Central memory CD4-positive, alpha-beta T cell (primary cell): ENCODE measurements around the gene SEC31A.
"Not testable (repeated sequence)": the region's sequence is repeated elsewhere in the genome, so short reads cannot be mapped to it uniquely, and the experiment has no call there.

ENCODE experiments used
- DNase-seq: peaks from one replicate; pipeline ENCODE4 v3.0.0; 2022
- total RNA-seq, 3 experiments: gene quantifications; one replicate each; lab custom pipeline; 2026; lab: John Stamatoyannopoulos, UW

The SEC31A gene, protein sequence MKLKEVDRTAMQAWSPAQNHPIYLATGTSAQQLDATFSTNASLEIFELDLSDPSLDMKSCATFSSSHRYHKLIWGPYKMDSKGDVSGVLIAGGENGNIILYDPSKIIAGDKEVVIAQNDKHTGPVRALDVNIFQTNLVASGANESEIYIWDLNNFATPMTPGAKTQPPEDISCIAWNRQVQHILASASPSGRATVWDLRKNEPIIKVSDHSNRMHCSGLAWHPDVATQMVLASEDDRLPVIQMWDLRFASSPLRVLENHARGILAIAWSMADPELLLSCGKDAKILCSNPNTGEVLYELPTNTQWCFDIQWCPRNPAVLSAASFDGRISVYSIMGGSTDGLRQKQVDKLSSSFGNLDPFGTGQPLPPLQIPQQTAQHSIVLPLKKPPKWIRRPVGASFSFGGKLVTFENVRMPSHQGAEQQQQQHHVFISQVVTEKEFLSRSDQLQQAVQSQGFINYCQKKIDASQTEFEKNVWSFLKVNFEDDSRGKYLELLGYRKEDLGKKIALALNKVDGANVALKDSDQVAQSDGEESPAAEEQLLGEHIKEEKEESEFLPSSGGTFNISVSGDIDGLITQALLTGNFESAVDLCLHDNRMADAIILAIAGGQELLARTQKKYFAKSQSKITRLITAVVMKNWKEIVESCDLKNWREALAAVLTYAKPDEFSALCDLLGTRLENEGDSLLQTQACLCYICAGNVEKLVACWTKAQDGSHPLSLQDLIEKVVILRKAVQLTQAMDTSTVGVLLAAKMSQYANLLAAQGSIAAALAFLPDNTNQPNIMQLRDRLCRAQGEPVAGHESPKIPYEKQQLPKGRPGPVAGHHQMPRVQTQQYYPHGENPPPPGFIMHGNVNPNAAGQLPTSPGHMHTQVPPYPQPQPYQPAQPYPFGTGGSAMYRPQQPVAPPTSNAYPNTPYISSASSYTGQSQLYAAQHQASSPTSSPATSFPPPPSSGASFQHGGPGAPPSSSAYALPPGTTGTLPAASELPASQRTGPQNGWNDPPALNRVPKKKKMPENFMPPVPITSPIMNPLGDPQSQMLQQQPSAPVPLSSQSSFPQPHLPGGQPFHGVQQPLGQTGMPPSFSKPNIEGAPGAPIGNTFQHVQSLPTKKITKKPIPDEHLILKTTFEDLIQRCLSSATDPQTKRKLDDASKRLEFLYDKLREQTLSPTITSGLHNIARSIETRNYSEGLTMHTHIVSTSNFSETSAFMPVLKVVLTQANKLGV
- total RNA-seq = 137 to 171 (median 163) reads per million in 3 experiments

DNA sequence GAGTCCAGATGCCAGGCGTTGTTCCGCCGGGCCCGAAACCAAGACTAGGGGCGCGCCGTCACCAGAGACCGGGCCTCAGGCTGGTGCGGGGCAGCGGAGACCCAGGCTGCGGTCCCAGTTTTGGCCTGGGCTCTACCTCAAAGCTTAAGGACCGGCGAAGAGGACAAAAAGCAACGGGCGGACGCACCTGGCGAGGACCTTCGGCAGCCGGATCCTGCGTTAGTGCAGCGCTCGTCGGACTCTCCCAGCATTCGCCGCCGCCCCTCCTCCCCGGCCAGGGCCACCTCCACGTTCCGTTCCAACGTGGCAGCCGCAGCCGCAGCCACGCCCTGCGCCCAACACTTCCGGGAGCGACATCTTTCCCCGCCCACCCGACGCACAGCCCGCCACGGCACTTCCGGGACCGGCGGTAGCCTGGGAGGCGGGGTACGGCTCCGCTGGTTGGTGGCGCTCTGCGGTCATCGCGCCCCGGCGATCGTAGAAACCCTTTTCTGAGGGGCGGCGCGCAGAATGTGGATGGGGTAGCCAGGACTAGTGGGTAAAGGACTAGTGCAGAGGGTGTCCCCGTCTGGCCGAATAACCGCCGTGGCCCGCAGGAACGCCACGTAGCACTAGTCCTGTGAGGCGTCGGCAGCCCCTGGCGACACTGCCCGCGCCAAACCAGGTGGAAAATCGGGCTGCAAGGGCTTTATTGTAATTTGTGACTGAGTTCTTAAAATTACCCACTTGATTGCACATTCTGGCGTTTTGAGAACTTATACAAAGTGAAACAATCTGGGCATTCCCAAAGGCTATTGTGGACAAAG is at the start of gene SEC31A:
TSS of gene SEC31A (minus strand) at position 253 of the 806 bp plus-strand sequence. CDS start 9,217 bp downstream, outside the sequence.
- peak; percentile 95 for DNase-seq

DNA sequence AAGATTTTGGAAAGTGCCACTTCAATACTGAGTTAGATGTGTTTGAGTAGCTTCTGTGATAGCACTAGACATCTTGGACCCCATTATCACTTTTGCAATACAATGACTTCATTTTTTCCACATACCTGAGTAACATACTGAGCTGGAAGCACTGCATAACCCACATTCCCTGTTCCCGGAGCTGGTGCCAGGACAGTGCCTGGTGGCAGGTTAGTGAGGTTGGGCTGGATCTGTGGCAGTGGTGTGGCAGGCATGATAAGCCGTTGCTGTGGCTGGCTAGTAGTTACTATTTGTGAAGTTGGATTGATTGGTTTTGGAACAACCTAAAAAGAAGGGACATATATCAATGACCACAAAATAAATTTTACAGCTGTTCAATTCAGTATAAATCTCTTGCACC is 48.5 kb upstream of the SEC31A start:
- no peak for DNase-seq

DNA sequence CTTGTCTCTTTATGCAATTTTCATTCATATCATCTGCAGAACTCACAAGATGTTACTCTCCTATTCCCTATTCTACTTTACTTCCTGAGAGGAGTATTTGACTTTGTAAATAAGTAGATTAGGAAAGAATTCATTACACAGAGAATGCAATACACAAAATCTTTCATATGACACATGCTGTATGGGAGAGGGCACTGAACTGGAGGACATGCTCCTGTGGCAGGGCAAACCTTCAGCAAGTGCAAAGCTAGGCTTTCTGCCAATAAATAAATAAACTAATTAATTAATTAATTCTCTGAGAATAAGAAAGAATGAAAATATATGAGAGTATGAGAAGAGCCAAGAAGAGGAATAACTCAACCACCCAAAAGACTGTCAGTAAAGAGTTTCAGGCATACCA is 43.5 kb upstream of the SEC31A start:
- no peak for DNase-seq

DNA sequence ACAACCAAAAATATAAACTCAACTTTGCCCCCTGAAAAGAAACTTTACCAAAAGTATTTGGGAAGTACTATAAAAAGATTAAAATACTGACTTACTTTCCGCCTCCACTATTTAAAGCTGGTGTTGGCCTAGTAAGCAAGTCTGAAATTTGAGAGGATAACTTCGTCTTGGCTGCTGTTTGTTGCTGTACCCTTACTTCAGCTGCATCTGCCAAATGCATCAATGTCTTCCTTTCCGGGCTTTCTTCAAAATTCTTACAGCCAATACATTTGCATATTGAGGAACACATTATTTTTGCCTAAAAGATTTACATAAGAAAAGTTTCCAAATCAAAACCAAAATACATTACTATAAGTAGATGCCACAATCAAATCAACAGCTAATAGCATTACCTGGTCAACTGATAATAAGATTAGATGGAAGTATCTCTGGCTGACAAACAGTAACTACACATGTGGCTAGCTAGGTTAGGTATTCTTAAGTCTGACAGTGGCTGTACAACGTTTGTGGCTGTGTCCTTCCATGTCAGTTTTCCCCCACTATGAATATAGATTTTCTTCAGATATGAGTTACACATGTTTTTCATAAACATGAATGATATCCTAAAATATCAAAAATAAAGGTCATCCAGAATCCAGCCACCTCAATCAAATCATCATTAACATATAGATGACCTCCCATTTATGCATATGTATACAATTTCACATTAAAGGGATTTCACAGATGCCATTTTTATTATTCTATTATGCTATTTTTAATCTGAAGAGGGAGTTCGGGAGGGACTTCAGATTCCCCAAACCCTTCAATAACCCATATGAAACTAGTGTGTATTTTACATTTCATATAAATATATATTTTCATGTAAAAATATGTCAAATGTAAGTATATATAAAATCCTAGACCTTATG is 40.1 kb upstream of the SEC31A start:
- DNase-seq = no peak

DNA sequence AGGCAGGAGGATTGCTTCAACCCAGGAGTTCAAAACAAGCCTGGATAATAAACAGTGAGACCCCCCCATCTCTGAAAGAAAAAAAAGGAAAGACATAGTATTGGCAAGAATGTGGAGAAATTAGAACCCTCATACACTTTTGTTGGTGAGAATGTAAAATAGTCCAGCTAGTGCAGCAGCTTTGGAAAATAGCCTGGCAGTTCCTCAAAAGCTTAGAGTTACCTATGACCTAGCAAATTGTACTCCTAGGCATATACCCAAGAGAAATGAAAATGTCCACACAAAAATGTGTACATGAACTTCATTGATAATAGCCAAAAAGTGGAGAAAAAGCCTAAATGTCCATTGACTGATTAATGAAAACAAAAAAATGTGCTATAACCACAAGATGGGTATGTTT is 30.8 kb upstream of the SEC31A start:
- DNase-seq = no peak

DNA sequence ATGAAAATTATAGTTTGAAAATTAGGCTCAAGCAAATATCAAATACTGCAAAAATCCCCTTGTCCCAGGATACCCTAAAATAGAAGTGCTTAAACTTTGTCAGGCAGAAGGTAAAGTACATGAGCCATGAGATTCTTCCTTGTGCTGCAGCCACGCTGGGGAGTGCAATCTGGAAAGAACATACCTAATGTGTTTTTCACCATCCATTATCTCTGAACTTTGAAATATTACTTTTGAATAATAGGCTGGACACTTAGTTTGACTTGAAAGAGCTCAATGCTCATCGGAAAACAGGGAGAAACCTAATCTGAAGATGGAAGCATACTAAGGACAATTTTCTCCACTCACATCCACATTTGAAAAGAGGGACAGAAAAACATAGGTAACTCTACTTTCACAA is 28.4 kb upstream of the SEC31A start:
- no peak for DNase-seq

DNA sequence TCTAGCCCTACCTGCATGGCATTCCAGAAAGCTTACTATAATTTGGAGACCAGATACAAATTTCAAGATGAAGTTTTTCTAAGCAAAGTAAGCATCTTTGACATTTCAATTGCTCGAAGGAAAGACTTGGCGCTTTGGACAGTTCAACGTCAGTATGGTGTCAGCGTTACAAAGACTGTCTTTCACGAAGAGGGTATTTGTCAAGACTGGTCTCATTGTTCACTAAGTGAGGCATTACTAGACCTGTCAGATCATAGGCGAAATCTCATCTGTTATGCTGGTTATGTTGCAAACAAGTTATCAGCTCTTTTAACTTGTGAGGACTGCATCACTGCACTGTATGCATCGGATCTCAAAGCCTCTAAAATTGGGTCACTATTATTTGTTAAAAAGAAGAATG is 27.1 kb upstream of the SEC31A start:
- DNase-seq = no peak

DNA sequence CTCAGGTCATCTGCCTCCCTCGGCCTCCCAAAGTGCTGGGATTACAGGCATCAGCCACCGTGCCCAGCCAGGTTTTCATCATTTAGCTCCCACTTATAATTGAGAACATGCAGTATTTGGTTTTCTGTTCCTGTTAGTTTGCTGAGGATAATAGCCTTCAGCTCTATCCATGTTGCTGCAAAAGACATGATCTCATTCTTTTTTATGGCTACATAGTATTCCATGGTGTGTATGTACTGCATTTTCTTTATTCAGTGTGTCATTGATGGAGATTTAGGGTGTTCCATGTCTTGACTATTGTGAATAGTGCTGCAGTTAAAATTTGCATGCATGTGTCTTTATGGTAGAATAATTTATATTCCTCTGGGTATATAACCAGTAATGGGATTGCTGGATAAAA is 23.0 kb upstream of the SEC31A start:
- DNase-seq = not testable (repeated sequence)

DNA sequence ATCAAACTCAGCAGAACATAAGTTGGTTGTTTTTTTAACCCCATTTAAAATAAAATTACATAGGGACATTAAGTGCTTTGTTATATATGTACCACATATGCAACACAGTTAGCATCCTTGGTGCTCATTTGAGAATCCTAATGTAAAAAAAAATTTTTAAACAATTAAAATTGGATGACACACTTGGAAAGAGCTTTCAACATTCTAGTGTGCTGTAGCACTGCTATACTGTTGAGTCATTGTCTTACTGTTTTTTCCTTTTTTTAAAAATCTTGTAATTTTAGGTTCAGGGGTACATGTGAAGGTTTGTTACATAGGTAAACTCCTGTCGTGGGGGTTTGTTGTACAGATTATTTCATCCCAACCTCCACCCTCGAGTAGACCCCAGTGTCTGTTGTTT is 22.4 kb upstream of the SEC31A start:
- no peak for DNase-seq

DNA sequence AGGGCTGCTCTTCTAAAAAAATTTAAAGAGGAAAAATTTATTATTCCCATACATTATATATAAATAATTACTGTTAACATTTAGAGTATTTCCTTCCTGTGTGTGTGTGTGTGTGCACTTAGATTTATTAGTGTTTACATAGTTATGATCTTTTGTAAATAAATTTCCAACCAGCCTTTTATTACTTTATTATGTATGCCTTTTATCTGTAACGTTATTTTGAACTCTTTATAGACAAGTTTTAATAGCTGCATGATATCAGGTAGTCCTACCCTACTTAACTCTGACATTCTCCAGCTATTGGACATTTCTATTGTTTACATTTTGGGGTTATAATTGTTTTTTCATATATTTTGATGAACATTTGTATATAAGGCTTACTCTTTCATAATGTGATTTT is 18.4 kb upstream of the SEC31A start:
- no peak for DNase-seq

DNA sequence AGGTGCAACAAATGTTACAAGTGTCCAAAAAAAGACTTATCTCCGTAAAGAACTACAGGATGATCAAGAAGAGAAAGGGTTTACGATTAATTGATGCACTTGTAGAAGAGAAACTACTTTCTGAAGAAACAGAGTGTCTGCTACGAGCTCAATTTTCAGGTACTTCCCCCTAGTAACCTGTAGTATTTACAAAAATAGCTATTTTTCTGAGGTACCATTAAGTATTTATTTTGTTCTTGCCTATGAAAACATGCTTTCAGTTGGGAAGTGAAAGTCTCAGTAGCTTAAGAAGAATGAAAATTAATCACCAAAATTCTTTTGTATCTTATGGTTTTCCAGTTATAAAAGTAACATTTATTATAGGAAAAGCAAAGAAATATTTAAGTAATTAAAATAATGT is 15.5 kb upstream of the SEC31A start:
- no peak for DNase-seq

DNA sequence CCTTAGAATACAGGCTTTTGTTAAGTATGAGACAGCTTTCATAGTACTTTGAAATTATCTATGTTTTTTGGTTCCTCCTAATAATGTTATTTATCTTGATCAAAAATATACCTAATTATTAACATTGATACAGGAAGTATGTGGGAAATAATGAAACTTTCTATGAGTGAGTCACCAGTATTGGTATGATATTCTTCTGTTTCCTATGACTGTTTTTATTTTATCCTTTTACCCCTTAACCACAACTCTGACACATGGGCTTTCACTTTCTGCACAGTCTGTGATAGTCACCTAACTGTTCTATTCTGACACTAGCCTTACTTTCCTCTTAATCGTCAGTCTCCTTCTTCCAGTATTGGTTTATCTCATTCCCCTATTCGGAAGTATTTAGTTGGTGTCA is 14.3 kb upstream of the SEC31A start:
- no peak for DNase-seq

DNA sequence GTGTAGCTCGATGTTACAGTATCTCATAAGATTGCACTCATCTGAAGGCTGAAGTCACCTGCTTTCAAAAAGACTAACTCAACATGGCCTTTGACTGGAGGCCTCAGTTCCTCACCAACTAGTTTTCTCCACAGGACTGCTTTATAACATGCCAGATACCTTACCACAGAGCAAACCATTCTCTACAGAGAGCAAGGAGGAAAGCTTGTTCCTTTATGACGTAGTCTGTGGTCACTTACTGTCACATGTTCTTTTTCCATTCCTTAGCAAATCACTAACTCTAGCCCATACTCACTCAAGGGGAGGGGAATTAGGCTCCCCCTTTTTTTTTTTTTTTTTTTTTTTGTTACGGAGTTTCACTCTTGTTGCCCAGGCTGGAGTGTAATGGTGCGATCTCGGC is 12.8 kb upstream of the SEC31A start:
- DNase-seq = peak; percentile 13

DNA sequence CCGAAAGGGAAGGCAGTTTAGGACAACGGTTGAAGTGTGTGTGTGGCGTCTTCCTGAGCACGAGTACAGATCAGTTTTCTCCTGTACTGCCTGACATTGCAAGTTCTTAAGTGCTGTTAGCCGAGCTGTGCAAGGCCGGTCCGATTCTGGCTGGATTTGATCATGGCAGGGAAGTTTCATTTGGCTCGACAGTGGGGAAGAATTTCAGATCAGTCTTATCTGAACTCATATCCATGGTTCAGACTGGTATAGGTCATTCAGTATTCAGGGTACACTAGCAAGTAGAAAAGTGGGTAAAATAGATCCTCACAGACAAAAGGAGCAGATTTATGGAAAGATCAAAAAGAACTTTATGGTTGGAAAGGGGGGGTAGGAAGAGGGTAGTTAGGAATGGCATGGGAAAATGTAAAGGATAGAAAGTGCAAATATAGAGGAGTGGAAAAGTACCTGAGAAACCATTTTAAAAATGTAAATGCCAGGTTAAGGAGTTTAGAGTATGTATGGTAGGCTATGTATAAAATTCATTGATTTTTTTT is 10.3 kb upstream of the SEC31A start:
- no peak for DNase-seq

DNA sequence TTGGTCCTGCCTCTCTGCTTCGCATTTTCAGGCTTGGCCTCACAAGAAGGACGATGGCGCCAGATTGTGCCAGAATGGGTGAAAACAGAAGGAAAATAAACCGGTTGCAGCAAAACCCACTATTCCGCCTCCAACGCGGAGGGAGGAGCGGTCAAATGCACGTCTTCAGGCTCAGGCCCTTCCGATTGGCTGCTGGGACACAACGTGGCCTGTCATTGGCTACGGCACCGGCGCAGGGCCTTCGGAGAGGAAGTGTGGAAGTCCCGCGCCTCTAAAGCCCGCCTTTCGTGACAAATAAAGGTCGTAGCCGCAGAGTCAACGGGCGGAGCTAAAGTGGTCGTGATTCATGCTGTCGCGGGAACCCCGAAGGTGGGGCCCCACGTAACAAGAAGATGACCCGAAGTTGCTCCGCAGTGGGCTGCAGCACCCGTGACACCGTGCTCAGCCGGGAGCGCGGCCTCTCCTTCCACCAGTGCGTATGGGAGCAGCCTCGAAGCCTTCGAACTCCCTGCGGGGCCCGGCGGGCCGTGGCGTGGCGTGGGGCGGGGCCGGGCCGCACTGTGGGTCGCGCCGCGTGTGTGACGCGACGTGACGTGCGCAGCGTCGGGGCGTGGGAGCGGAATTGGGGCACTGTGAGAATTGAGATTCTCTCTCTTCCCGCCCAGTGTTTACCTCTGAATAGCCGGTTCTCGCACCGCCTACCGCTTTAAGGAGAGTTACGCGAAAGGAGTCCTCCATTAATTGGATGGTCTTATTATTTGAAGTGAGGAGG is 9.6 kb upstream of the SEC31A start, which contains the start of gene THAP9:
TSS of gene THAP9 (plus strand) at position 325 of the 772 bp plus-strand sequence. CDS start at position 393, 68 bp downstream.
- DNase-seq = peak; percentile 99

DNA sequence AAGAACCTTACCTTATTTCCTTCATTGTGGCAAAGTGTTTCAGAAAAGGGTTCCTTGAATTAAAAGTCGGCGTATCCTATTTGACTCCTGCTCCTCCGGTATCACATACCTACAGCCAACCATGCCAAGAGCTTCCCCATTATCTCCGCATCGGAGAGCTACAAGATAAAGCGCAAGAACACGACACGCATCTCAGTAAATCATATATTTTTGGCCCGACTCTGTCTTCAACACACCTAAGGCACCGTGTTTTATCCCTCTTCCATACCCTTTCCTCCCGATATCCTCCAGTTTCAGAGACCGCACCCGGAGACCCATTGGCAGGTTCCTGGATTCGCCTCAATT is 9.1 kb upstream of the SEC31A start:
- no peak for DNase-seq

DNA sequence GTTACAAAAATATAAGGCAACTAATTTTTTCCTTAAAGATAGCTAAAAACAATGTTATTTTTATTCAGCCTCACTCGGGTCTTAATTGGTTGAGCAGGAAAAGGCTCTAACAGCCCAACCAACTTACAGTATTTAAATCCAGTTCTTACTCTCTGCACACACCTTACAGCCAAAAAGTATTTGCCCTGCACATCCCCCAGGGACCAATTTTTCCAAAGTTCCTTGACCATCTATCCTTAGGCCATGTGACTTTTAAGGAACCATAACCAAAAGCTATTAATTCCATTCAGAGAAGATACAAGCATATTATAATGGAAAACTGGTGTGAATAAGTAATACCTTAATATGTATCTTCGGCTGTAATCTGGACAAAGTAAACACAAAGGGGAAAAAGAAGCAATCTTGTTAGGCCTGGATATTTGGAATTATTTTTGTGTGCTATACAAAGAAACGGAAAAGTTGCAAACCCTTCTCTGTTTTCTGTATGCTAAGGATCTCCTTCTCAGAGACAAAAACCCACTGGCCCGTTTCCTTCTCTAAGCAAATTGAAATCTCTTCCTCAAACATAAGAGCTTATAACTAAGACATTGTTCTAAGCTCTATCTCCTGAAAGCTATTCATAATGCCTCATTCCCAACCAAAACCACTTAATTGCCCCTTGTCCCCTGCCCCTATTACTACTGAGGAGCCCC is 8.6 kb upstream of the SEC31A start:
- no peak for DNase-seq

DNA sequence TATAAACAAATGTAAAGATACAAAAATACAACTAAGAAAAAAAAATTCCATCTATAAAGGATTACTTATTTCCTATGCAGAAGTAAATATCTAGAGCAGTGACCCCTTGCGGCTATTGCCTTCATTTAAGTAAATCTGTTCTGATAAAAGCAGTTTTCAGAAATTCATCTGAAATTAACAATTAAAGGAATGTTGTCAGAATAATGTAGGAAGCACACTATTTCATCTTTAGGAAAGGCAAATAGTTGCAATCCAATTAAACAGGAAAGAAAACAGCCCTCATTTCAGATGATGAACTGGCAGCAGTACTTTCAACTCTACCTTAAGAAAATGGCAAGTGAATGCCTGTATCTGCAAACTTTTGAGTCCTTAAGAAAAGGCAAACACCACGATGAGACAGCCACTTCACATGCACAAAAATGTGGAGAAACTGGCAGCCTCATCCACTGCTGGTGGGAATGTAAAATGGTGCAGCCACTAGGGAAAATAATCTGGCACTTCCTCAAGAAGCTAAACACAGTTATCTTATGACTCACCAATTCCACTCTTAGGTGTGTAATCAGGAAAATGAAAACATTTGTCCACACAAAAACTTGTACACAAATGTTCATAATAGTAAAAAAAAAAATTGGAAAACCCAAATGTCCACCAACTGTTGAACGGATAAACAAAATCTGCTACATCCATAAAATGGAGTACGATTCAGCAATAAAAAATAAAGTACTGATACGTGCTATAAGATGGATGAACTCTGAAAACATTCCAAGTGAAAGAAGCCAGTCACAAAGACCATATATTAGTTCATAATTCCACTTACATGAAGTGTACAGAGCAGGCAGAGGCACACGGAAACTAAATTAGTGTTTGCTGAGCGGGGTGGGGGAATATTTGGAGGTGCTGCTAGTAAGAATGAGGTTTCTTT is 7.6 kb upstream of the SEC31A start:
- peak; percentile 5 for DNase-seq
